ENCODE results near the gene GALC.

Gene GALC

DNA sequence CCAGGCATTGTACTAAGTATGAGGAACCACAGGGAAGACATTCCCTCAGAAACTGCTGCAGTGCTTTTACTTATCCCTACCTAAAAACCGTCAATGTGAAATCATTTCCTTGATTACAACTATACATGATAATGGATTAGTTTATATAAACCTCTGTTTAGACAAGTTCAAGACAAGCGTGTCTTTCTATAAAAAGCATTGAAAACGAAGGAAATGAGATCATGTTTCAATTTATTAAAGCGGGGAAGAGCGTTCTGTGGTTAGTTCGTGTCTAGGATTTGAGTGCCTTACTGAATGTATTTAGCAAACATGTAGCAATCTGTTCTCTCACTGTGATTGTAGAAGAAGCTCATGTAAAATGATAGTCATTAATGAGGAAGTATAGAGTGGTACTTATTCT lies 37.5 kb downstream of the GALC start:
- H3K27me3 ChIP-seq (ENCODE audit: control insufficient read depth, low read length) = no peaks in the 10 kb centered on the region
- no peaks in the 10 kb centered on the region for H3K9me2 ChIP-seq (replicated peaks; ENCODE audit: control insufficient read depth, low read length)
- no peaks in the 10 kb centered on the region for H4K20me1 ChIP-seq (ENCODE audit: control insufficient read depth, insufficient read depth, low read depth, low read length)
- H3K27ac ChIP-seq (ENCODE audit: low read depth, low read length) = no peak overlapping the region
- no peaks in the 10 kb centered on the region for H3F3A ChIP-seq (ENCODE audit: control insufficient read depth, insufficient read depth)
- no peaks in the 10 kb centered on the region for H3K36me3 ChIP-seq (ENCODE audit: control insufficient read depth, low read length)
- H3K4me1 ChIP-seq (ENCODE audit: control insufficient read depth, low read length) = peaks cover 15% of the 10 kb centered on the region
- H3K4me3 ChIP-seq (ENCODE audit: low read length) = no peak overlapping the region
- H3K9me3 ChIP-seq (ENCODE audit: control insufficient read depth, insufficient read depth, low read length) = no peaks in the 10 kb centered on the region
- H3K79me2 ChIP-seq (ENCODE audit: control insufficient read depth, low read length) = no peaks in the 10 kb centered on the region
- no peak for TF ChIP-seq EZH2phosphoT487 (IDR thresholded peaks at IDR 0.05; ENCODE audit: borderline replicate concordance, low read length)
- H3K4me2 ChIP-seq (ENCODE audit: low read length) = no peak overlapping the region

GRCh38 chr14:87952307-87953094 lies 40.5 kb downstream of the GALC start:
- Histone ChIP-seq H3K36me3 (ENCODE audit: control insufficient read depth, low read length) (no peaks in the 10 kb centered on the region), H3K27me3 (ENCODE audit: control insufficient read depth, low read length) (no peaks in the 10 kb centered on the region), H3K9me2 (replicated peaks; ENCODE audit: control insufficient read depth, low read length) (no peaks in the 10 kb centered on the region), H3F3A (ENCODE audit: control insufficient read depth, insufficient read depth) (no peaks in the 10 kb centered on the region), H3K27ac (ENCODE audit: low read depth, low read length) (no peak overlapping the region), H3K79me2 (ENCODE audit: control insufficient read depth, low read length) (no peaks in the 10 kb centered on the region), H4K20me1 (ENCODE audit: control insufficient read depth, insufficient read depth, low read depth, low read length) (no peaks in the 10 kb centered on the region), H3K4me3 (ENCODE audit: low read length) (no peak overlapping the region), H3K9me3 (ENCODE audit: control insufficient read depth, insufficient read depth, low read length) (no peaks in the 10 kb centered on the region), H3K4me1 (ENCODE audit: control insufficient read depth, low read length) (peaks cover 15% of the 10 kb centered on the region), H3K4me2 (ENCODE audit: low read length) (peak overlapping the region; percentile 32; the same call in 1 of the 2 replicates)
- TF ChIP-seq, protein P1, sequence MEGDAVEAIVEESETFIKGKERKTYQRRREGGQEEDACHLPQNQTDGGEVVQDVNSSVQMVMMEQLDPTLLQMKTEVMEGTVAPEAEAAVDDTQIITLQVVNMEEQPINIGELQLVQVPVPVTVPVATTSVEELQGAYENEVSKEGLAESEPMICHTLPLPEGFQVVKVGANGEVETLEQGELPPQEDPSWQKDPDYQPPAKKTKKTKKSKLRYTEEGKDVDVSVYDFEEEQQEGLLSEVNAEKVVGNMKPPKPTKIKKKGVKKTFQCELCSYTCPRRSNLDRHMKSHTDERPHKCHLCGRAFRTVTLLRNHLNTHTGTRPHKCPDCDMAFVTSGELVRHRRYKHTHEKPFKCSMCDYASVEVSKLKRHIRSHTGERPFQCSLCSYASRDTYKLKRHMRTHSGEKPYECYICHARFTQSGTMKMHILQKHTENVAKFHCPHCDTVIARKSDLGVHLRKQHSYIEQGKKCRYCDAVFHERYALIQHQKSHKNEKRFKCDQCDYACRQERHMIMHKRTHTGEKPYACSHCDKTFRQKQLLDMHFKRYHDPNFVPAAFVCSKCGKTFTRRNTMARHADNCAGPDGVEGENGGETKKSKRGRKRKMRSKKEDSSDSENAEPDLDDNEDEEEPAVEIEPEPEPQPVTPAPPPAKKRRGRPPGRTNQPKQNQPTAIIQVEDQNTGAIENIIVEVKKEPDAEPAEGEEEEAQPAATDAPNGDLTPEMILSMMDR (IDR thresholded peaks at IDR 0.05; ENCODE audit: low read depth, low read length, poor library complexity, severe bottlenecking) = no peak

DNA sequence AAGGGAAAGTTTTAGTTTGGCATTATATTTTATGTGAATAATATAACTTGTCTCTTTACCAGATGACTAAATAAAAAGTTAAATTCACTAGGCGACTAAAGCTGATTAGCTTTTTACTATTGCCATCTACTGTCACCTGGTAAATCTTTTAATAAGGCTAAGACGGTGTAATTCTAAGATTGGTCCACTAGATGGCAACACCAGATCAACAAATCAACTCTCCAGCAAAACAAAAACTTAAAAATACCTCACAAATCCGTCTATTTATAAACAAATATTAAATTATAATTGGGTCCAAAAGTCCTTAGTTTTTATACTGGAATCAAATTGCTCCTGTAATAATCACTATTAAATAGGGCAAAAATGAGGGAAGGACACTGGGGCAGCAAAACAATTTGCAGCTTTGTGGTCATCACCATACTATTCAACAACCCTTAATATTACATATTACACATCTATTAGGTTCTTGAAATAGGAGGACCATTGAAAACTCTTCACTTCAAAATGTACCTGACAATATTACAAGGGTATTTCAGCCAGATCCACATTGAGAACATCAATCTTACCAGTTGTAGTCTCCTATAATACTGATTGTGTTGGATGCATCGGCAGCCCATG lies 47.9 kb downstream of the GALC start:
- Histone ChIP-seq H3K9me3 (ENCODE audit: control insufficient read depth, insufficient read depth, low read length) (no peaks in the 10 kb centered on the region), H3K36me3 (ENCODE audit: control insufficient read depth, low read length) (no peaks in the 10 kb centered on the region), H3K4me2 (ENCODE audit: low read length) (no peak overlapping the region), H3K4me3 (ENCODE audit: low read length) (no peak overlapping the region), H3K4me1 (ENCODE audit: control insufficient read depth, low read length) (no peaks in the 10 kb centered on the region), H3K27me3 (ENCODE audit: control insufficient read depth, low read length) (no peaks in the 10 kb centered on the region), H3F3A (ENCODE audit: control insufficient read depth, insufficient read depth) (no peaks in the 10 kb centered on the region), H3K9me2 (replicated peaks; ENCODE audit: control insufficient read depth, low read length) (no peaks in the 10 kb centered on the region), H3K79me2 (ENCODE audit: control insufficient read depth, low read length) (no peaks in the 10 kb centered on the region), H4K20me1 (ENCODE audit: control insufficient read depth, insufficient read depth, low read depth, low read length) (no peaks in the 10 kb centered on the region), H3K27ac (ENCODE audit: low read depth, low read length) (no peak overlapping the region)
- TF ChIP-seq, protein P1 (IDR thresholded peaks at IDR 0.05; ENCODE audit: low read depth, low read length, poor library complexity, severe bottlenecking) = peak; percentile 59
- no peak for TF ChIP-seq EZH2phosphoT487 (IDR thresholded peaks at IDR 0.05; ENCODE audit: borderline replicate concordance, low read length)

DNA sequence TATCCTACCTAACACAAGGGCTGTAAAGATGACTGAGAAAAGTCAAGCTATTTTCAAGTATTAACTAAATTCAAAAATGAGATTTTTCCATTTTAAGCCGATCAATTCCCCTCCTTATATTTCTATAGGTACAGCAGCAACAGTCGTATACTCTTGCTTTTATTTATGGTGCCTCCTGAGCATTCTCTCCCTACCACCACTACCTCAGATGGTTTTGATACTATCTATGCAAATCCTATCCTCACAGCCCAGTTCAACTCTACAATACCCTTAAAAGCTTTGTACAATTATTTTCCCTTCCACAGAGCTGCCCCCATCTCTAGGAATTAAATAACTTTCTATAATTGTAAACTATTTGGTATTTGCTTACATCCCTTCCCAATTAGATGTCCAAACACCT lies 52.1 kb downstream of the GALC start:
- Histone ChIP-seq H3F3A (ENCODE audit: control insufficient read depth, insufficient read depth) (no peaks in the 10 kb centered on the region), H3K79me2 (ENCODE audit: control insufficient read depth, low read length) (no peaks in the 10 kb centered on the region), H3K36me3 (ENCODE audit: control insufficient read depth, low read length) (no peaks in the 10 kb centered on the region), H3K9me2 (replicated peaks; ENCODE audit: control insufficient read depth, low read length) (no peaks in the 10 kb centered on the region), H3K4me1 (ENCODE audit: control insufficient read depth, low read length) (no peaks in the 10 kb centered on the region), H3K4me3 (ENCODE audit: low read length) (no peak overlapping the region), H3K4me2 (ENCODE audit: low read length) (no peak overlapping the region), H3K27me3 (ENCODE audit: control insufficient read depth, low read length) (no peaks in the 10 kb centered on the region), H3K27ac (ENCODE audit: low read depth, low read length) (no peak overlapping the region), H4K20me1 (ENCODE audit: control insufficient read depth, insufficient read depth, low read depth, low read length) (no peaks in the 10 kb centered on the region), H3K9me3 (ENCODE audit: control insufficient read depth, insufficient read depth, low read length) (no peaks in the 10 kb centered on the region)
- TF ChIP-seq, protein P1 (IDR thresholded peaks at IDR 0.05; ENCODE audit: low read depth, low read length, poor library complexity, severe bottlenecking) = no peak
- no peak for TF ChIP-seq EZH2phosphoT487 (IDR thresholded peaks at IDR 0.05; ENCODE audit: borderline replicate concordance, low read length)

Data from DOHH2 (cell line).